CD14-positive monocyte (primary cell): Measurements from ENCODE around the gene PFDN2. TPM values are rescaled to one million over a fixed set of nuclear protein-coding genes. Genes with fewer than 3 reads are reported as not detected.

ENCODE experiments used
- DNase-seq, 3 donors: peaks; one replicate each; pipeline ENCODE4 v3.0.0-alpha.2; 2011 to 2022
- H2AFZ ChIP-seq: 2 replicates; pipeline ENCODE4 v1.6.0; 2012; ENCODE audit warnings: mild to moderate bottlenecking, low read depth, low read length, inconsistent platforms; ENCODE audit not compliant: insufficient read depth, poor library complexity, severe bottlenecking
- H3K27ac ChIP-seq, 2 donors: 1 replicate in 1 of 2; 2 replicates in 1 of 2; pipeline ENCODE4 v1.5.1; 2012 to 2013; ENCODE audit warnings: low read length in 2 of 2, control low read depth in 1 of 2, inconsistent platforms in 1 of 2, low read depth in 1 of 2, mild to moderate bottlenecking in 1 of 2
- H3K27me3 ChIP-seq, 2 donors: one replicate each; pipeline versions ENCODE4 v1.6.0 to v1.6.1; 2011 to 2013; ENCODE audit warnings: low read length in 2 of 2; ENCODE audit not compliant: control insufficient read depth in 2 of 2, insufficient read depth in 2 of 2
- H3K36me3 ChIP-seq, 2 donors: replicated peaks in 1 of 2; 1 replicate in 1 of 2; 2 replicates in 1 of 2; pipeline versions ENCODE4 v1.5.1 to v1.6.1; 2012 to 2013; ENCODE audit warnings: low read length in 2 of 2, control low read depth in 1 of 2, inconsistent platforms in 1 of 2, mild to moderate bottlenecking in 1 of 2; ENCODE audit not compliant: insufficient read depth in 2 of 2, control insufficient read depth in 1 of 2
- H3K4me1 ChIP-seq, 2 donors: 1 replicate in 1 of 2; 2 replicates in 1 of 2; pipeline versions ENCODE4 v1.5.1 to v1.6.1; 2012 to 2013; ENCODE audit warnings: low read length in 2 of 2, control low read depth in 1 of 2, inconsistent platforms in 1 of 2, mild to moderate bottlenecking in 1 of 2, moderate library complexity in 1 of 2; ENCODE audit not compliant: insufficient read depth in 2 of 2, control insufficient read depth in 1 of 2
- H3K4me2 ChIP-seq: replicated peaks from 2 replicates; pipeline ENCODE3; 2012; ENCODE audit warnings: low read length, moderate library complexity, mild to moderate bottlenecking; ENCODE audit not compliant: poor library complexity, severe bottlenecking; ENCODE audit errors: extremely low read depth
- H3K4me3 ChIP-seq, 3 experiments: fragments of 200-600 bp in 1 of 3; sonication (generic) in 1 of 3; replicated peaks in 1 of 3; 1 replicate in 2 of 3; 2 replicates in 1 of 3; pipeline ENCODE4 v1.5.1; 2011 to 2013; ENCODE audit warnings: low read length in 3 of 3, mild to moderate bottlenecking in 3 of 3, control low read depth in 2 of 3, low read depth in 2 of 3, inconsistent platforms in 1 of 3, moderate library complexity in 1 of 3
- H3K79me2 ChIP-seq: 2 replicates; pipeline ENCODE4 v1.6.0; 2012; ENCODE audit warnings: mild to moderate bottlenecking, control low read depth, inconsistent platforms, low read length, moderate library complexity; ENCODE audit not compliant: insufficient read depth
- H3K9ac ChIP-seq: 2 replicates; pipeline ENCODE4 v1.6.0; 2017; ENCODE audit warnings: low read length, mild to moderate bottlenecking; ENCODE audit not compliant: insufficient read depth, poor library complexity, severe bottlenecking
- H3K9me3 ChIP-seq, 2 donors: replicated peaks in 1 of 2; 1 replicate in 1 of 2; 2 replicates in 1 of 2; pipeline versions ENCODE4 v1.5.1 to v1.6.1; 2012 to 2013; ENCODE audit warnings: low read length in 2 of 2, control low read depth in 1 of 2; ENCODE audit not compliant: control insufficient read depth in 1 of 2, insufficient read depth in 1 of 2
- H4K20me1 ChIP-seq: 2 replicates; pipeline ENCODE4 v1.6.0; 2012; ENCODE audit warnings: mild to moderate bottlenecking, low read length, control low read depth, moderate library complexity; ENCODE audit not compliant: insufficient read depth
- H3K27ac Mint-ChIP-seq, 7 donors: one replicate each; pipeline ENCODE4 v1.8.0; 2020; ENCODE audit warnings: mild to moderate bottlenecking in 7 of 7, mixed read lengths in 7 of 7, moderate library complexity in 6 of 7, inconsistent platforms in 2 of 7
- H3K27me3 Mint-ChIP-seq, 3 donors: one replicate each; pipeline ENCODE4 v1.8.0; 2021 to 2022; ENCODE audit warnings: low read depth in 3 of 3, mild to moderate bottlenecking in 3 of 3, mixed read lengths in 3 of 3, moderate library complexity in 3 of 3, inconsistent platforms in 1 of 3
- H3K36me3 Mint-ChIP-seq, 2 donors: one replicate each; pipeline ENCODE4 v1.8.0; 2020; ENCODE audit warnings: mixed read lengths in 2 of 2, inconsistent platforms in 1 of 2, mild to moderate bottlenecking in 1 of 2
- H3K4me1 Mint-ChIP-seq: one replicate; pipeline ENCODE4 v1.8.0; 2020; ENCODE audit warnings: mild to moderate bottlenecking, mixed read lengths
- H3K4me3 Mint-ChIP-seq, 2 donors: one replicate each; pipeline ENCODE4 v1.8.0; 2020; ENCODE audit warnings: mild to moderate bottlenecking in 2 of 2, mixed read lengths in 2 of 2, moderate library complexity in 1 of 2
- H3K9me3 Mint-ChIP-seq, 7 donors: one replicate each; pipeline ENCODE4 v1.8.0; 2020 to 2022; ENCODE audit warnings: mixed read lengths in 7 of 7, mild to moderate bottlenecking in 6 of 7, moderate library complexity in 6 of 7, inconsistent platforms in 2 of 7
- WGBS: methylation state at CpG from one replicate; pipeline ENCODE4 v1.1.5; 2013; ENCODE audit warnings: missing lambda C conversion rate; ENCODE audit not compliant: insufficient coverage; 5-methylcytosine and 5-hydroxymethylcytosine counted together
- intact Hi-C, 2 donors: fragments of 100-400 bp; cut with micrococcal nuclease; formaldehyde crosslinking; loops; one replicate each; pipeline versions ENCODE4 v1.15.0 to v1.15.1; 2023
- polyA plus RNA-seq, 3 donors: library from polyadenylated mRNA; depleted of rRNA in 1 of 3; unstranded in 2 of 3; stranded (reverse) in 1 of 3; fragments of 300-500 nt in 2 of 3; fragments of >200 nt in 1 of 3; fragmentation: Illumina TruSeq in 2 of 3; gene quantifications; 1 replicate in 2 of 3; 2 replicates in 1 of 3; pipeline ENCODE4 v1.2.3, GENCODE V29; 2012 to 2021
- TF ChIP-seq, protein P1 (sequence below): fragments of 200-600 bp; IDR thresholded peaks from one replicate; pipeline ENCODE4 v1.8.0; 2022; ENCODE audit warnings: antibody characterized with exemption, mild to moderate bottlenecking

Gene PFDN2
- polyA plus RNA-seq, 3 donors, result 59.1 to 80.7 (median 65.6) TPM

GRCh38 chr1:161076410-161076809, 41.4 kb downstream of the PFDN2 start:
- no peaks in the 10 kb centered on the region for H3K27me3 ChIP-seq
- no peaks in the 10 kb centered on the region for H3K9me3 ChIP-seq
- Mint-ChIP-seq H3K4me1 (peaks cover 34% of the 10 kb centered on the region), H3K27me3 (no peaks in the 10 kb centered on the region), H3K27ac (peak overlapping the region in 2 of 7 donors; percentile 17 to 57), H3K4me3 (no peak overlapping the region), H3K9me3 (no peaks in the 10 kb centered on the region), H3K36me3 (peaks cover 4 to 6% of the 10 kb centered on the region in 2 donors)
- H3K79me2 ChIP-seq, result peaks cover under 1% of the 10 kb centered on the region
- H3K9ac ChIP-seq, result no peak overlapping the region
- no peak overlapping the region for H3K4me3 ChIP-seq
- no peaks in the 10 kb centered on the region for H4K20me1 ChIP-seq
- H3K4me2 ChIP-seq, result no peak overlapping the region
- H3K27ac ChIP-seq, result no peak overlapping the region
- DNase-seq, result no peak
- H3K4me1 ChIP-seq, result peaks cover 25 to 32% of the 10 kb centered on the region in 2 donors
- H2AFZ ChIP-seq, result no peak overlapping the region
- TF ChIP-seq, protein P1, sequence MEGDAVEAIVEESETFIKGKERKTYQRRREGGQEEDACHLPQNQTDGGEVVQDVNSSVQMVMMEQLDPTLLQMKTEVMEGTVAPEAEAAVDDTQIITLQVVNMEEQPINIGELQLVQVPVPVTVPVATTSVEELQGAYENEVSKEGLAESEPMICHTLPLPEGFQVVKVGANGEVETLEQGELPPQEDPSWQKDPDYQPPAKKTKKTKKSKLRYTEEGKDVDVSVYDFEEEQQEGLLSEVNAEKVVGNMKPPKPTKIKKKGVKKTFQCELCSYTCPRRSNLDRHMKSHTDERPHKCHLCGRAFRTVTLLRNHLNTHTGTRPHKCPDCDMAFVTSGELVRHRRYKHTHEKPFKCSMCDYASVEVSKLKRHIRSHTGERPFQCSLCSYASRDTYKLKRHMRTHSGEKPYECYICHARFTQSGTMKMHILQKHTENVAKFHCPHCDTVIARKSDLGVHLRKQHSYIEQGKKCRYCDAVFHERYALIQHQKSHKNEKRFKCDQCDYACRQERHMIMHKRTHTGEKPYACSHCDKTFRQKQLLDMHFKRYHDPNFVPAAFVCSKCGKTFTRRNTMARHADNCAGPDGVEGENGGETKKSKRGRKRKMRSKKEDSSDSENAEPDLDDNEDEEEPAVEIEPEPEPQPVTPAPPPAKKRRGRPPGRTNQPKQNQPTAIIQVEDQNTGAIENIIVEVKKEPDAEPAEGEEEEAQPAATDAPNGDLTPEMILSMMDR, result no peak
- intact Hi-C loops, result no loop called here
- no peaks in the 10 kb centered on the region for H3K36me3 ChIP-seq

GRCh38 chr1:161074676-161075368, 43.0 kb downstream of the PFDN2 start:
- peak overlapping the region in 2 of 7 donors; percentile 33 to 76 for H3K27ac Mint-ChIP-seq
- H3K4me2 ChIP-seq, result no peak overlapping the region
- no peaks in the 10 kb centered on the region for H3K9me3 ChIP-seq
- no peaks in the 10 kb centered on the region for H3K36me3 ChIP-seq
- no peaks in the 10 kb centered on the region for H4K20me1 ChIP-seq
- H3K36me3 Mint-ChIP-seq, result no peaks in the 10 kb centered on the region
- no peak overlapping the region for H3K9ac ChIP-seq
- 92% methylated on average over 8 of the region's 12 CpGs for WGBS
- no peak overlapping the region for H3K27ac ChIP-seq
- no peaks in the 10 kb centered on the region for H3K9me3 Mint-ChIP-seq
- no peaks in the 10 kb centered on the region for H3K27me3 ChIP-seq
- no peaks in the 10 kb centered on the region for H3K27me3 Mint-ChIP-seq
- H3K79me2 ChIP-seq, result peaks cover 8% of the 10 kb centered on the region
- DNase-seq, result no peak
- no peak overlapping the region for H2AFZ ChIP-seq
- intact Hi-C loops, result loop anchor here in 1 of 2 donors (5.0 kb wide), 1 partner anchor 57 kb away; the partner anchor contains the start of gene DEDD
- TF ChIP-seq, protein P1, result no peak
- H3K4me1 Mint-ChIP-seq, result peaks cover 34% of the 10 kb centered on the region
- H3K4me3 Mint-ChIP-seq, result no peak overlapping the region
- peaks cover 25 to 32% of the 10 kb centered on the region in 2 donors for H3K4me1 ChIP-seq
- no peak overlapping the region for H3K4me3 ChIP-seq
